ENCODE results near the gene ACTR3.
"Not testable (repeated sequence)": the region's sequence is repeated elsewhere in the genome, so short reads cannot be mapped to it uniquely, and the experiment has no call there.

ACTR3 gene

GRCh38 chr2:113889471-113890252 lies at the start of gene ACTR3:
ACTR3 (plus strand) TSS chr2:113890089; CDS start chr2:113890280, 191 bp downstream.
- peak; percentile 99 for DNase-seq (ENCODE audit: low read depth)

GRCh38 chr2:113840518-113840917 lies 49.4 kb upstream of the ACTR3 start:
- H3K4me3 ChIP-seq (replicated peaks; ENCODE audit: low read depth, low read length) = no peak overlapping the region
- DNase-seq (ENCODE audit: low read depth) = no peak
- no peak for TF ChIP-seq CTCF (IDR thresholded peaks at IDR 0.05; ENCODE audit: low read length, missing control alignments)

More at GRCh38 chr2:113889471-113890252, at the start of gene ACTR3:
- TF ChIP-seq CTCF (IDR thresholded peaks at IDR 0.05; ENCODE audit: low read length, missing control alignments) = peak; percentile 15
- peak within 1 kb of the TSS; percentile 81 for H3K4me3 ChIP-seq (replicated peaks; ENCODE audit: low read depth, low read length)

- TF ChIP-seq CTCF (IDR thresholded peaks at IDR 0.05; ENCODE audit: low read length, missing control alignments) = no peak
- no peak overlapping the region for H3K4me3 ChIP-seq (replicated peaks; ENCODE audit: low read depth, low read length)
- DNase-seq (ENCODE audit: low read depth) = peak; percentile 63
These were observed 46.8 kb upstream of the ACTR3 start for GRCh38 chr2:113842919-113843736.

- not testable (repeated sequence) for DNase-seq (ENCODE audit: low read depth); H3K4me3 ChIP-seq (replicated peaks; ENCODE audit: low read depth, low read length)
These were observed 46.2 kb upstream of the ACTR3 start for GRCh38 chr2:113843737-113844050.

GRCh38 chr2:113845261-113845660 lies 44.6 kb upstream of the ACTR3 start:
- no peak overlapping the region for H3K4me3 ChIP-seq (replicated peaks; ENCODE audit: low read depth, low read length)
- TF ChIP-seq CTCF (IDR thresholded peaks at IDR 0.05; ENCODE audit: low read length, missing control alignments) = no peak

GRCh38 chr2:113845796-113846195 lies 44.1 kb upstream of the ACTR3 start:
- DNase-seq (ENCODE audit: low read depth); H3K4me3 ChIP-seq (replicated peaks; ENCODE audit: low read depth, low read length): not testable (repeated sequence)

More at GRCh38 chr2:113845261-113845660, 44.6 kb upstream of the ACTR3 start:
- no peak for DNase-seq (ENCODE audit: low read depth)

GRCh38 chr2:113846429-113846828 lies 43.5 kb upstream of the ACTR3 start:
- no peak for DNase-seq (ENCODE audit: low read depth)
- H3K4me3 ChIP-seq (replicated peaks; ENCODE audit: low read depth, low read length) = no peak overlapping the region

More at GRCh38 chr2:113846429-113846828, 43.5 kb upstream of the ACTR3 start:
- TF ChIP-seq CTCF (IDR thresholded peaks at IDR 0.05; ENCODE audit: low read length, missing control alignments) = no peak
